IPS-15b (cell line): Measurements from ENCODE around the gene MATCAP1.

ENCODE experiments used
- H3K27me3 ChIP-seq: one replicate; pipeline ENCODE4 v1.6.1; 2013; ENCODE audit warnings: low read length; ENCODE audit not compliant: control insufficient read depth, insufficient read depth
- H3K36me3 ChIP-seq: one replicate; pipeline ENCODE4 v1.6.1; 2013; ENCODE audit warnings: low read length; ENCODE audit not compliant: control insufficient read depth, insufficient read depth
- H3K4me1 ChIP-seq: one replicate; pipeline ENCODE4 v1.6.1; 2013; ENCODE audit warnings: mild to moderate bottlenecking, low read length; ENCODE audit not compliant: control insufficient read depth, insufficient read depth
- H3K4me3 ChIP-seq: one replicate; pipeline ENCODE4 v1.5.1; 2013; ENCODE audit warnings: low read depth, low read length
- H3K9ac ChIP-seq: one replicate; pipeline ENCODE4 v1.6.1; 2013; ENCODE audit warnings: low read depth, mild to moderate bottlenecking, low read length
- H3K9me3 ChIP-seq: one replicate; pipeline ENCODE4 v1.6.1; 2013; ENCODE audit warnings: mild to moderate bottlenecking, low read length; ENCODE audit not compliant: control insufficient read depth, insufficient read depth

Gene MATCAP1

DNA sequence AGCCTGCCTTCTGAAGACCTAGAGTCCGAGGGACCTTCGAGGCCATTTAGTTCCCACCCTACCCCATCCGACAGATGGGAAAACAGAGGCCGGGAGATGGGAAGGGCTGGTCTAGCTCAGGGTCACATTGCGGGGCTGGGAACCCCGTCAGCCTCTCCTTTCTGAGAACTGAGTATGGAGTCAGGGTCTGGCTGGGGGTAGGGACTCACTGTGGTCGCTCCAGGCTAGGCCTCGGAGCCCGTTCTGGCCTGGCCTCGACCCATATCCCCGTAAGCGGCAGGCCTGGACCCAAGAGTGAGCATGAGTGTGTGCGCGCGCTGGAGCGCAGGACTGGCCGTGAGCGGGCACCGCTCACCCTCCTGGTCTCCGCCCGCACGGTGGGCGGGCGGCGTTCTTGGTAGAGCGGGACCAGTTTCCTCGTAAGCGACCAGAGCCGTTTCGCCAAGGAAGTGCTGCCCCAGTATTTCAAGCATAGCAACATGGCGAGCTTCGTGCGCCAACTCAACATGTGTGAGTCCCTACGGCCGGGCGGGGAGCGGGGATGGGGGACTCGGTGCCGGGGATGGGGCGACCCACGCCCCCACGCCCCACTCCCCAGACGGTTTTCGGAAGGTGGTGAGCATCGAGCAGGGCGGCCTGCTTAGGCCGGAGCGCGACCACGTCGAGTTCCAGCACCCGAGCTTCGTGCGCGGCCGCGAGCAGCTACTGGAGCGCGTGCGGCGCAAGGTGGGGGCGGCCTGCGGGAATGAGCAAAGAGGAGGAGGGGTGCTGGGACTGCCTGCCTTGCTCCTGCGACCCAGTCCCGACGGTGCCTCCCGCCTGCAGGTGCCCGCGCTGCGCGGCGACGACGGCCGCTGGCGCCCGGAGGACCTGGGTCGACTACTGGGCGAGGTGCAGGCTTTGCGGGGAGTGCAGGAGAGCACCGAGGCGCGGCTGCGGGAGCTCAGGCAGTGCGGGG lies 18.4 kb downstream of the MATCAP1 start:
- Histone ChIP-seq H3K36me3 (no peaks in the 10 kb centered on the region), H3K4me3 (peak overlapping the region; percentile 43), H3K27me3 (peaks cover 91% of the 10 kb centered on the region), H3K9me3 (no peaks in the 10 kb centered on the region), H3K4me1 (peaks cover 6% of the 10 kb centered on the region), H3K9ac (no peak overlapping the region)

DNA sequence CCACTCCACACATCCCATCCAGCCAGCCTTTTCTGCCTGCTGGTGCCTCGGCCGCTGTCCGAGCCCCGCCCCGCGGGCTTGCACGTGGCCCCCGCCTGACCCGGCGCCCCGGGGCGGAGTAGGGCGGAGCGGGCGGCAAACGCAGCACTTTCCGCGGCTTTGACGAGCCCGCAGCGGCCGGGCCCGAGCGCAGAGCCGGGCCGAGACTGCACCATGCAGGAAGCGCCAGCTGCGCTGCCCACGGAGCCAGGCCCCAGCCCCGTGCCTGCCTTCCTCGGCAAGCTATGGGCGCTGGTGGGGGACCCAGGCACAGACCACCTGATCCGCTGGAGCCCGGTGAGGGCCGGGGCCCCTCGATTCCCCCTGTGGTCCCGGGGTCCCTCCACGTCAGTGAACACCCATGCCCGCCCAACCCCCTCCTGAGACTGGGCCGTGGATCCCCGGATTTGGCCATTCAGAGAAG lies 19.1 kb downstream of the MATCAP1 start, which contains the start of gene HSF4:
Gene HSF4, plus strand, starts transcription at position 147 of the 463 bp plus-strand sequence. Its CDS starts 67 bp downstream, at position 214.
- H3K4me3 ChIP-seq, result peak within 1 kb of the TSS; percentile 48
- H3K27me3 ChIP-seq, result peaks cover 94% of the 10 kb centered on the region
- H3K36me3 ChIP-seq, result no peaks in the 10 kb centered on the region
- no peaks in the 10 kb centered on the region for H3K9me3 ChIP-seq
- no peak within 1 kb of the TSS for H3K9ac ChIP-seq
- H3K4me1 ChIP-seq, result peaks cover 6% of the 10 kb centered on the region

DNA sequence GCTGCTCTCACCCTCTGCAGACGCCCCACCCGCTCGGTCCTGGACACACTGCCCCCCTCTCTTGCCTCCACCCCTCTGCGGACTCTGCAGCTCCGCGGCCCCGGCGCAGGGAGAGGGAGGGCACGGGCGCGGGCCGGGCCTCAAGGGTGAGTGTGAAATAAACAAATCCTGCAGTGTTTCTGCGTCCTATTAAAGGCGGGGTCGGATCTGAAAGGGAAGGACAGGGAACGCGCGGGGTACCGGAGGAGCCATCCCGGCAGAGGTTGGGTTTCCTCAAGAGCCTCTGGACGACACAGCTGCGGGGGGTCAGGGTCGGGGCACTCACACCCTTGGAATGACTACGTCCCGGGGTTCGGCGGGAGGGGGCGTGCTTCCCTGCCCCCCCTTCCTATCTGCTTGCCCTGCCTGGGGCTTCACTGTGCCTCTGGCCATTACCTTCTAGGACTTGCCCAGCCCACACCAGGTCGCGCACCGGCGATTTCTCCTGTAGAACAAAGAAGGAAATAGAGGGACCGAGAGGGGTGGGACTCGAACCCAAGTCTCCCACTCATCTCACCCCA lies 19.7 kb downstream of the MATCAP1 start:
- no peaks in the 10 kb centered on the region for H3K9me3 ChIP-seq
- H3K36me3 ChIP-seq, result no peaks in the 10 kb centered on the region
- H3K4me3 ChIP-seq, result peak overlapping the region; percentile 48
- peaks cover 95% of the 10 kb centered on the region for H3K27me3 ChIP-seq
- no peak overlapping the region for H3K9ac ChIP-seq
- peaks cover 6% of the 10 kb centered on the region for H3K4me1 ChIP-seq

DNA sequence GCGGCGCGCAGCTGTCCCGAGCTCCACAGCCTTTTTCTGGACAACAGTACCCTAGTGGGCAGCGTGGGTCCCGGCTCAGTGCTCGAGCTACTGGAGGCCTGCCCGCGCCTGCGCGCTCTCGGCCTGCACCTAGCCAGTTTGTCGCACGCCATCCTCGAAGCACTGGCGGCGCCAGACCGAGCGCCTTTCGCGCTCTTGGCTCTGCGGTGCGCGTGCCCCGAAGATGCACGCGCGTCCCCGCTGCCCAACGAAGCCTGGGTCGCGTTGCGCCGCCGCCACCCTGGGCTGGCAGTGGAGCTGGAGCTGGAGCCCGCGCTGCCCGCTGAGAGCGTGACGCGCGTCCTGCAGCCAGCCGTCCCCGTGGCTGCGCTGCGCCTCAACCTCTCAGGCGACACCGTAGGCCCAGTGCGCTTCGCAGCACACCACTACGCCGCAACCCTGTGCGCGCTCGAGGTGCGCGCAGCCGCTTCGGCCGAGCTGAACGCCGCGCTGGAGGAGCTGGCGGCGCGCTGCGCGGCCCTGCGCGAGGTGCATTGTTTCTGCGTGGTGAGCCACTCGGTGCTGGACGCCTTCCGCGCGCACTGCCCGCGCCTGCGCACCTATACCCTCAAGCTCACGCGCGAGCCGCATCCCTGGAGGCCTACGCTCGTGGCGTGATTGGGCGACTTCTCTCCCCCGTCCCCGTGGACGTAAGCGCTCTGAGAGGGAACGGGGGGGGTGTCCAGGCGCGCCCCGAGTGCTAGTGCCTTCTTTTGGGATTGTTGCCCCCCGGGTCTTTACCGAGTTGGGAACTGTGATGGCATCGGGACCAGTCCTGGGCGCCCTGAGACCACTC lies 20.4 kb downstream of the MATCAP1 start:
- Histone ChIP-seq H3K4me3 (peak overlapping the region; percentile 48), H3K9ac (no peak overlapping the region), H3K4me1 (peaks cover 6% of the 10 kb centered on the region), H3K9me3 (no peaks in the 10 kb centered on the region), H3K36me3 (no peaks in the 10 kb centered on the region), H3K27me3 (peaks cover 95% of the 10 kb centered on the region)

DNA sequence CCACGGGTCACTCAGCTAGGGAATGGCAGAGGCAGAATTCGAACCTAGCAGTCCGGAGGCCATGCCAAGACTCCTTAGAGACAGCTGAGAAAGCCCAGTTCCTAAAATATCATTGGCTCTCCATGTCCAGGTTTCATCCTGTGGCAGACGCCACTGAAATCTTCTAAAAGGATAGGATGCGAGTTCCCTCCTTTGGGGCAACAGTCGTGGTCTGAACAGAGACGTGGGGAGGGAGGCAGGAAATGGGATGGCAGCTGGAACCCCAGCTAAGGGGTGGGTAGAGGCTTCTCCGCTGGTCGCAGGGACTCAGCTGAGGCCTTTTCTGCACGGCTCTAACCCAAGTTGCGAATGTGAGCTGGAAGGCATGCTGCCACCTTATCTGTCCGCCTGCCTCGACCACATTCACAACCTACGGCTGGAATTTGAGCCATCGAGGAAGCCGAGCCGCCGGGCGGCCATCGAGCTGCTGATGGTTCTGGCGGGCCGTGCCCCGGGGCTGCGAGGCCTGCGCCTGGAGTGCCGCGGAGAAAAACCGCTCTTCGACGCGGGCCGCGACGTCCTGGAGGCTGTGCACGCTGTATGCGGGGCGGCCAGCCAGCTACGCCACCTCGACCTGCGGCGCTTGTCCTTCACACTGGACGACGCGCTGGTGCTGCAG lies 21.1 kb downstream of the MATCAP1 start:
- H3K36me3 ChIP-seq, result no peaks in the 10 kb centered on the region
- no peak overlapping the region for H3K9ac ChIP-seq
- peaks cover 95% of the 10 kb centered on the region for H3K27me3 ChIP-seq
- peaks cover 6% of the 10 kb centered on the region for H3K4me1 ChIP-seq
- H3K9me3 ChIP-seq, result no peaks in the 10 kb centered on the region
- H3K4me3 ChIP-seq, result peak overlapping the region; percentile 48

DNA sequence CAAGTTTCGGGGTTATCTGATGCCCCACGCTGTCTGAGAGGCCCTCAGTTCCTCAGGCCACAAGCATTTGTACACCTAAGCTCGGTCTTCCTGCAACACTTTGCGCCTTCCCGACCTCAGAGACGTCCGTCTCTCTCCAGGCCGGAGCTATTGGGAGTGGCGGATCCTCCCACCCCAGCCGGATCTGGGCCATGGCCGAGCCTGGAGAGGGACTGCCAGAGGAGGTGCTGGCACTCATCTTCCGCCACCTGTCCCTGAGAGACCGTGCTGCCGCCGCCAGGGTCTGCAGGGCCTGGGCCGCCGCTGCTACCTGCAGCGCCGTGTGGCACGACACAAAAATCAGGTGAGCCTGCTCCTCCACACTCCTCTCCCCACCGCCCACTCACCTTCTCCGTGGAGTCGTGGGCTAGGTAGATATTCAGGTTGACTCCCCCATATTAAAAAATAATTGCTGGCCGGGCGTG lies 22.1 kb downstream of the MATCAP1 start:
- Histone ChIP-seq H3K4me1 (peaks cover 3% of the 10 kb centered on the region), H3K4me3 (peak overlapping the region; percentile 35), H3K9me3 (no peaks in the 10 kb centered on the region), H3K9ac (no peak overlapping the region), H3K27me3 (peaks cover 95% of the 10 kb centered on the region), H3K36me3 (no peaks in the 10 kb centered on the region)

DNA sequence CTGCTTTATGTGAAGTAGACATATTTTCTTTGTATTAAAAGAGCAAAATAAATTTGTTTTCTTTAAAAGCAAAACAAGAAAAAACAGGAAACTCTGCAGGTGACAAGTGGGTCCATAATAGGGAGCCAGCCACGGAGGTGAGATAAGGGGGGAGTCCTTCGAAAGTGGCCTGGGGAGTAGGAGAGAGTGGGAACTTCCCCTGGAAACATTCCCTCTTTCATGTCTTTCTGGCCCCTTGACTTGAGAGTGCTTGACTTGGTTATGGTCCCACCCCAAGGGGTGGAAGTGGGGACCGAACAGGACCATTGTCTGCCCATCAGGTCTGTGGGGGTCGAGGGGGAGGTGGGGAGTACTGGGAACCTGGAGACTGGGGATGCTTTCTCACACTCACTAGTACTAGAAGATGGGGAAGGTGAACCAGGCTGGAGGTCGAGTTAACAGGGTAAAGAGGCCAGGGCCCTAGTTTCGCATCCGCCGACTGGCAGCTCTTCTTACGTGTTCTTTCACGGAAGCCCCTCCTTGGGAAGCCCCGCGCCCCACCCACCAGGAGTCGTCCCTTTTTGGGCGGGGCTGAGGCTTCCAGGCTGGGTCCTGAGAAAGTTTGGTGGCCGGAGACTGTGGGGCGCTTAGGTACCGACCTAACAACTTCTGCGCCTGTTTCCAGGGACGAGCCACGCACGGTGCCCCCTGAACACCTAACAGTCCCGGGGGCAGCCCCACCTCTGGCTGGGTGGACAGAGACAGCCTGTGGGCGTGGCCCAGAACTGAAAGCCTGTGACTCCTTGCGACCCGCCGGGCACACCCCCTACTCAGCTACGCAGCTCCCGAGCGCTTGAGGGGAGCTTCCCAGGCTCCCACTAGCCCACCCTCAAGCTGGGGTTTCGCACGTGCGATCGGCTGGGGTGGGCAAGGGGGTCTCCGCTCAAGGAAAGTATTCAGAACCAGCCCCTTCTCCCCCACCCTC lies 24.8 kb downstream of the MATCAP1 start:
- no peak overlapping the region for H3K9ac ChIP-seq
- H3K4me1 ChIP-seq, result peaks cover 2% of the 10 kb centered on the region
- no peaks in the 10 kb centered on the region for H3K36me3 ChIP-seq
- peak overlapping the region; percentile 71 for H3K4me3 ChIP-seq
- H3K27me3 ChIP-seq, result peaks cover 95% of the 10 kb centered on the region
- no peaks in the 10 kb centered on the region for H3K9me3 ChIP-seq

DNA sequence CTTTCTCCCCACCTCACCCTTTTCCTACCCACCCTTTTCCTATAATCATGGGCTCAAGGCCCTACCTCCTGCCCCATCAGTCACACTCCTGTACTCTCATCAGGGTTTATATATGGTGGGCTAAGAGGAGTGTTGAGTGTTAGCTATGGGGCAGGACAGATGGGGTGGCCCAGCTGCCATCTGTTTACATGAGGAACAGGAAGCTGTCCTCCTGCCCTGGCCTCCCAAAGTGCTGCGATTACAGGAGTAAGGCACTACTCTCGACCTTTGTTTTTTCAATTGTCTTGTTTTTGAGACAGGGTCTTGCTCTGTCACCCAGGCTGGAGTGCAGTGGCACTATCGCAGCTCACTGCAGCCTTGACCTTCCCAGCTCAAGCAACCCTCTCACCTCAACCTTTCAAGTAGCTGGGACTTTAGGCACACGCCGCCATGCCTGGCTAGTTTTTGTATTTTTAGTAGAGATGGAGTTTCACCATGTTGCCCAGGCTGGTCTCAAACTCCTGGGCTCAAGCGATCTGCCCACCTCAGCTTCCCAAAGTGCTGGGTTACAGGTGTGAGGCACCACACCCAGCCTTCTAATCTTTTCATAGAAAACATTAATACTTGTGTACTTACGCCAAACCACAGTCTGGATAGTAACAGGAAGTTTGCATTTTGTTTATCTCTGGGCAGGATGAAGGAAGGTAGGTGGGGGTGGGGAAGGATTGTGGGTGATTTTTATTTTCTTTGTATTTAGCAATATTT lies 25.7 kb downstream of the MATCAP1 start:
- Histone ChIP-seq H3K36me3 (no peaks in the 10 kb centered on the region), H3K27me3 (peaks cover 95% of the 10 kb centered on the region), H3K4me1 (peaks cover 2% of the 10 kb centered on the region), H3K4me3 (peak overlapping the region; percentile 71), H3K9ac (no peak overlapping the region), H3K9me3 (no peaks in the 10 kb centered on the region)

DNA sequence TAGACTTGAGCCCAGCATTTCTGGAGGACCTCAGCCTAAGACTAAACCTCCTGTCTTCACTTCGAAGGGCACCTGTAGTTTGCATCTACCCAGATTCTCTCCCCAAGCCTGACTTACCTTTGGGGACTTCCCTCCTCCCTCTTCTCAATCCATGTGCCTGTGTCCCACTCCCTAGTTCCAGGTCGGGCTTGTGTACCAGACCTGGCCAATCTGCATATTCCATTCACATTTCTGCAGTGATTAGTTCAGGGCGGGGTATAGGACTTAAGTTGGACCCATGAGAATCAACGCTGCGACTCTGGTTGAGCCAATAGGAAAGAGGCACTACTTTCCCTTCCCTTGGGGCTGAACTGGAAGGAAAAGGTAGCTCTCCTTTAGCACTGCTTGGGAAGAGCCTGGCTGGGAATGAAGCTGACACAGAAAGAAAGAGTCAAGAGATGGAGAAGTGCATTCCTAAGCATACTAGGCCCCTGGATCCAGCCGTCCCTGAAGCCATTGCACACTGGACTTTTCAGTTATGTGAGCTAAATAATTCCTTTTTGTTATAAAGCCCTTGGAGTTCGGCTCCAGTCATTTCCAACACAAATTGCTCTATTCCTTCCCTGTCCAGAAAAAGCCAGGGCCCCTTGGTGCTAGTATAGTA lies 26.5 kb downstream of the MATCAP1 start:
- Histone ChIP-seq H3K27me3 (peaks cover 95% of the 10 kb centered on the region), H3K4me1 (peaks cover 2% of the 10 kb centered on the region), H3K36me3 (no peaks in the 10 kb centered on the region), H3K4me3 (no peak overlapping the region), H3K9ac (no peak overlapping the region), H3K9me3 (no peaks in the 10 kb centered on the region)
